Astrocyte (in vitro differentiated cells and primary cell): ENCODE results near the gene GSK3B.

Experiments
- EZH2 ChIP-seq: IDR thresholded peaks from 2 replicates; pipeline ENCODE4 v1.6.1; 2012; ENCODE audit warnings: mild to moderate bottlenecking, low read length, inconsistent platforms; ENCODE audit not compliant: insufficient read depth
- TF ChIP-seq, protein P1 (sequence below): IDR thresholded peaks from 2 replicates; pipeline ENCODE4 v1.5.1; 2011; ENCODE audit warnings: low read depth, mild to moderate bottlenecking, inconsistent platforms, low read length, moderate library complexity; ENCODE audit not compliant: insufficient read depth

DNA sequence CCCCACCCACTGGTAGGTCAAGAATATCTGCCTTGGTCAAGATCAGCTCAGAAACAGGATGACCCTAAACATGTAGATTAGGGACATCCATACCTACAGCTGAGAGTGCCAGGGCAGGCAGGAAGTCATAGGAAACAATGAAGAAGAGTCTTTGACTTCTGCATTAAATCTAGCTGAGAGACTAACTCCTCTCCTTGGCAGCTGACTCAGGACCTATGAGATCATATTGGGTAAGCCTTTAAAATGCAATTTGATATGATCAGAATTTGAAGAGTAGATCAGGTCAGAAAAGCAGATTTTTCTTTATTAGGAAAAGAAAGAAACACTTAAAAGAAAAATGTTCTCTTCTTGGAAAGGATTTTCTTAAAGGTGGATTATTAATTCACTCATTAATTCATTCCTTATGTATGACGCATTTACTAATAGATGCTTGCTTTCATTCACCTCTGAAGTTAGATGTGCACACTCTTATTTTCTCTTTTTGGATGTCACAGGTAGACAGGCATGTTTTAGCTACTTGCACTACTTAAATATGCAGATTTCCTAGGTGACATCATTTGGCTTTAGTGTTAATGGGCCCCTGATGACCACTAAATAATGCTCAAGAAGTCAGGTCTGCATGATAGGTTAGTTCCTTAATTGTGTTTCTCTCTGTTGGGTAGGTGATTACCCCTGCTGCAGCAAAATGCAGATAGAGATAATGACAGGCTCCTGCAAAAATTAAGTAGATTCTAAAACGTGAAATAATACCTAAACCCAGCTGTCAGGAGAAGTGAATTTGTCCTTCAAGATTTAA, 35.7 kb upstream of the GSK3B start:
- TF ChIP-seq, protein P1, sequence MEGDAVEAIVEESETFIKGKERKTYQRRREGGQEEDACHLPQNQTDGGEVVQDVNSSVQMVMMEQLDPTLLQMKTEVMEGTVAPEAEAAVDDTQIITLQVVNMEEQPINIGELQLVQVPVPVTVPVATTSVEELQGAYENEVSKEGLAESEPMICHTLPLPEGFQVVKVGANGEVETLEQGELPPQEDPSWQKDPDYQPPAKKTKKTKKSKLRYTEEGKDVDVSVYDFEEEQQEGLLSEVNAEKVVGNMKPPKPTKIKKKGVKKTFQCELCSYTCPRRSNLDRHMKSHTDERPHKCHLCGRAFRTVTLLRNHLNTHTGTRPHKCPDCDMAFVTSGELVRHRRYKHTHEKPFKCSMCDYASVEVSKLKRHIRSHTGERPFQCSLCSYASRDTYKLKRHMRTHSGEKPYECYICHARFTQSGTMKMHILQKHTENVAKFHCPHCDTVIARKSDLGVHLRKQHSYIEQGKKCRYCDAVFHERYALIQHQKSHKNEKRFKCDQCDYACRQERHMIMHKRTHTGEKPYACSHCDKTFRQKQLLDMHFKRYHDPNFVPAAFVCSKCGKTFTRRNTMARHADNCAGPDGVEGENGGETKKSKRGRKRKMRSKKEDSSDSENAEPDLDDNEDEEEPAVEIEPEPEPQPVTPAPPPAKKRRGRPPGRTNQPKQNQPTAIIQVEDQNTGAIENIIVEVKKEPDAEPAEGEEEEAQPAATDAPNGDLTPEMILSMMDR: no peak
- no peak for TF ChIP-seq EZH2
